GM18909 (cell line): Measurements from ENCODE around the gene RNFT2.

Source experiments
- ATAC-seq: cut with Tn5 transposase; IDR thresholded peaks from one replicate; pipeline ENCODE4 v1.9.1; 2021; ENCODE audit warnings: mild to moderate bottlenecking; ENCODE audit not compliant: unreplicated experiment, poor library complexity

Gene RNFT2

DNA sequence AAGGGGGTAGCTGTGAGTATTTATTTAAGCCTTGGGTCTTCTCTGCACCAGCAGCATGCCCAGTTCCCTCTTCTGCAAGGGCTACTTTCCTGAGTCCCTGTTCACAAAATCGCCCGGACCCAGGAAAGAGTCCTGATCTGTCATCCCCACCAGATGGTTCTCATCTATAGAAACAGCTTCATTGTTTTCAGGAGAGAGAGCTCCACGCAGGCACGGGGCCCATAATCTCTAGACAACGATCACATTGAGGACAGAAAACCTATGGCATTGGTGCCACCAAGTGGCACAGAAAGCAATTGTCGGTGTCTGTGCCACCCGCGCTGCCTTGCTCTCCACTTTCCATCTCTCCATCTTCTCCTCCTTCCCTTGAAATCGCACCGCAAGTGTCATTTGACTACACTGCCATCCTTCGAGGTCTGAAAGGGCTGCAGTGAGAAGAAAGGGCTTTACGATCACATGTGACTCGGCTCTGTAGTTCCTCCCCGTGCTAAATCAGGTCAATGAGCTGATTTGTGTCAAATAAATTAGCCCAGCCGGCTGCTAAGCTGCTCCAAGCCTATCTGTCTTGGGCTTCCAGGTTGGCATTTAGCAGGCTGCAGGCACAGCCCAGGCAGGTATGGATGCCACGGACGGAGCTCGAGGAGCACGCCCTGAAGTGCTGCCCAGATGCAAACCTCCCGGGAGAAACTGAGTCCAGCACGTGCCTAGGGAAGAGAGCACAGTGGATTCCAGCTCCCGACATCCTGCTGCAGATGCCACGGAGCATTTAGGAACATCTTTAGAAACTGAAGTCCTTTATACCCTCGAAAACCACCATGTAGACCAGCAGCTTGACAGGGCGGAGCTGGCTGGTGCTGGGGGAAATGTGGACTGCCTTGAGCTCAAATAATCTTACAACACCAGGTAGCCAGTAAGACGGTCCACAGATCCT lies 29.0 kb upstream of the RNFT2 start:
- no peak for ATAC-seq

DNA sequence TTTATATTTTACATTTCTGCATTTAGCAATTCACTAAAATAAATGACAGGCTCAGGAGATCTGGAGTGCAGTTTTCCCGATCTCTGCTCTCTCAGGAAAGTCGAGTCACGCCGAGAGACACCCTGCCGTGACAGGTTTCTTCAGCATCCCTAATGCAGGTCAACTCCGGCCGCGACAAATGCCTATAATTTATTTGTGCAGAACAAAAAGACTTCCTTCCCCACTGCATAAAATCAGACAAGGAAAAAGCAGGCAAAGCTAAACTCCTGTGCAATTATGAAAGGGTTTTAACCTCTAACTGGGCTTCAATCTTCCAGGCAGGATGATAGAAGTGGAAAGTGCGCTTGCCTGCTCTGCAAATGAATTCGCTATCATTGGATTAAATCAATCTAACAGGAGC lies 28.3 kb upstream of the RNFT2 start:
- no peak for ATAC-seq

DNA sequence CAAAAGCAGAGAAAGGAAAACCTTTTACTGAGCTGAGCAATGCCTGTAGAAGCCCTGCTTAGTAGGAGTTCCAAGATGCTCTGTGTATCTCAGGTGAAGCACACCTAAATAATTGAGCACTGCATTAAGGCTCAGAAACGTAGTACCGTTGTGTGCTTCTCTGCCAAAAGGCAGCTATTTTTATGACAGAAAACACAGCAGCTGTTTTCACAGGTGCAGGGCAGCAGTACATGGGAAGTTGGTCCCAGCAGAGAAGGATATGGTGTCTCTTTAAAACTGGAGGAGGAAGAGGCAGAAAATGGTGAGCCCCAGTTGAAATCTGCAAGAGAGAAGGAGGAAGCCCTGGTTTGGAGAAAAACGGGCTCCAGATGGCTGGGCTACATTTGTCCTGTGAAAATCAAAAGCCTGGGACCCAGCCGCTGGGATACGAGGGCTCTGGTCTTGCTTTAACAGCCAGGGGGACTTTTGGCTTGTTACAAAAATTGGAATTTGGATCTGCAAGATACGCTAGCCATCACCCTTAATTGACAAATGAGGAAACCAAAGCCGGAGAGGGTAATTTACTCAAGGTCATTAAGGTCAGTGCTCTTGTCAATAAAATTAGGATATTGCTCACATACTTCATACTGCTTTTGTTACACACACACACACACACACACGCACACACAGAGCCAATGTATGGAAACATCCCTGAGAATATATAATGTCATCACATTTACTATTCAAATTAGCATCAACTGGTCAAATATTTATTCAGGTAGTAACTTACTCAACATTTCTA lies 27.6 kb upstream of the RNFT2 start:
- no peak for ATAC-seq

DNA sequence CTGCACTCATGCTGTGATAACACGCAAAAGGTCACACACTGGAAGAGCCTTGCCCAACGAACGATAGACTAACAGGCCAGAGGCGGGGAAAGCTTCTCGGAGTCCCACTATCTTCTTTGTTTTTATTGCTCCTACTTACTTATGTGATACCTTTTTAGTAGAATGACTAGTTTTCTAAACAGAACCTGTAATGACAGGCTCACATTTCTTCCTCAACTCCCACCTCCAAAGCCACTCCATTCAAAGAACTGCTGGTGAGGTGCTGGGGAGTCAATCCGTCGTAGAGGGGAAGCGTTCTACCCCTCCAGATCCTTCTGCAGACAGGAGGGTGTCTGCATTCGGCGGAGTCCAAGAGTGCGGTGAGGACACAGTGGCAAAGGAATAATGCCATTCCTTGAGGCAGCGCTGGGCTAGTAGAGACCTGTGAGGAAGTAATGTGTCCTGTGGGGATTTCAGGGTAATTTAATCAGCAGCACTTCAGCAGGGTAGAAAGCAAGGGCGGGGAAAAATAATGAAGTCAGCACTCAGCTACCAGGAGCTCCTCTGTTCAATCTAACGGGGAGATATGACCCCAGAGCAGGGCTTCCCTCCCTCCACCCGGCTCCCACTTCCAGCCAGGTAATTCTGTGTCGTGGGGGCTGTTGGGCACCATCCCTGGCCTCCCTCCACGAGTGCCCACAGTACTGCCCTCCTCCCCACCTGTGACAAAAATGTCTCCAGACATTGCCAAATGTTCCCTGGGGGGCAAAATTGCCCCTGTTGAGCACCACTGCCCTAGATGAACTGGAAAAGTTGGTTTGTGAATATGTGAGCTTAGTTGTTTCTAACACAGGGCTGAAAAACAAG lies 25.4 kb upstream of the RNFT2 start:
- no peak for ATAC-seq

DNA sequence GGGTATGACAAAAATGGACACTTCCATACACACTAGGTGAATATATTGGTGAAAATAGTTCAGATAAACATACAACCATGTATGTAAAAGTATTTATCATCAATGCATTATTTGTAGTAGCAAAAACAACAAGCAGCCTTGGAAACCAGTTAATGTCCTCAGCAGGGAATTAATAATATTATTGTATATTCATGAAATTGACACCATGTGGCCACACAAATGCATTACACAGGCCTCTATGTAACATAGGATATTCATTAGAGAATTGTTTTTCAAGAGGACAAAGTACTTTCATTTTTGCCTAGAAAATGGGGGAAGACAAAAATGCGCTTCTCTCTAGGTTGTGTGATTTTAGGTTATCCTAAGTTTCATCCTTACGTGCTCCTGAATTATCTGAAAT lies 24.6 kb upstream of the RNFT2 start:
- no peak for ATAC-seq

DNA sequence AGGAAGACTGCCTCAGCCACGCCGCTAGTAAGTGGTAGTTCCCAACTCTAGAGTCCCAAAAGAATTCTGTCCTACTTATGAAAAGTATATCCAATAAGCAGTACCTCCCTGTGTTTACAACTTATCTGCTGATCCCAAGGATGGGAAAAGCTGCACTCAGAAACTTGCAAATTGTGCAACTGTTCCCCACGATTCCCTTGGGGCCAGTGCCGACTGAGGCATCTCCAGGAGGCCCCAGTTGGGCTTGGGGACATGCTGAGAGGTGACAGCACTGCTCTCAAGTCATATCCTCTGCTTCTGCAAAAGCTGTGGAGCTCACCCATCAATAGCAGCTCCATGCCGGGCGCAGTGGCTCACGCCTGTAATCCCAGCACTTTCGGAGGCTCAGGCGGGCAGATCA lies 23.9 kb upstream of the RNFT2 start:
- ATAC-seq: no peak

DNA sequence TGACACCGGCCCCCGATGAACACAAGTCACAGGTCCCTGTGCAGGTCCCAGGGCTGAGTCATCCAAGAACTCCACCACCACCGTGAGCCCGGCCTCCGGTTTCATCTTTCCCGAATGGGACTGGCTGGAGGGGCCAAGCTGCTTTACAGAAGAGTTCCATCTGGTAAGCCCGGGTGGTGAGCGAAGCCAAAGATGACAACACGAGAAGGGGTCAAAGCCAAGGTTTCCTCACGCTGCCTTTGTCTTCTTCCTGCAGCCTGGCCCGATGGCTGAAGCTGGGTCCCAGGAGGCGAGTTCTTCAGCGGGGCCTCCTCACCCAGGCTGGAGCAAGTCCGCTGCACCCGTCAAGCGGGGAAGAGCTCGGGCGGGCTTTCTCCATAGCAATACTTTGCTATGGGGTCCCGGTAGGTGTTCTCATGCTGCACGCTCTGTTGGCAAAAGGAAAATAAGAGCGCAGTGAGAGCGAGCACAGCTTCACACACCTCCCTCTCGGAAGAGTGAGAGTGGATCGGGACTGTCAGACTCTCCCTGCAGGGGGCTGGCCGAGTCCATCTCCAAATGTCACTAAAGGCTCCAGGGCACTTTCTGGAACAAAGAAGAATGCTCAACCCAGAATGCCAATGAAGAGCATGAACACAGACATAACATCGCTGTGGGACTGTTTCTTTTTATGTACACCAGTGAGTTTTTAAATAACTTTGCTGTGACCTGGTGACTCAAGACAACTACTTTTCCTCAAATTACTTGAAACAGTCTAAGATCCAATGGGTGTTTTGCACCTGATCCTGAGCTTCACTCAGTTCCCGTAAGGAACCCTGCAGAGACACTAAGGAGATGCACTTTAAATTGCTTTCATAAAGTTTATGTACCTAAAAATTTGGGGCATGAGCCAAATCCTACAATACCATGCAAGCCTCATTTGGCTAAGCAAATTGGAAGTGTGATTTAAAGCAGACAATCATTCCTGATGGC lies 20.4 kb upstream of the RNFT2 start:
- ATAC-seq: no peak

DNA sequence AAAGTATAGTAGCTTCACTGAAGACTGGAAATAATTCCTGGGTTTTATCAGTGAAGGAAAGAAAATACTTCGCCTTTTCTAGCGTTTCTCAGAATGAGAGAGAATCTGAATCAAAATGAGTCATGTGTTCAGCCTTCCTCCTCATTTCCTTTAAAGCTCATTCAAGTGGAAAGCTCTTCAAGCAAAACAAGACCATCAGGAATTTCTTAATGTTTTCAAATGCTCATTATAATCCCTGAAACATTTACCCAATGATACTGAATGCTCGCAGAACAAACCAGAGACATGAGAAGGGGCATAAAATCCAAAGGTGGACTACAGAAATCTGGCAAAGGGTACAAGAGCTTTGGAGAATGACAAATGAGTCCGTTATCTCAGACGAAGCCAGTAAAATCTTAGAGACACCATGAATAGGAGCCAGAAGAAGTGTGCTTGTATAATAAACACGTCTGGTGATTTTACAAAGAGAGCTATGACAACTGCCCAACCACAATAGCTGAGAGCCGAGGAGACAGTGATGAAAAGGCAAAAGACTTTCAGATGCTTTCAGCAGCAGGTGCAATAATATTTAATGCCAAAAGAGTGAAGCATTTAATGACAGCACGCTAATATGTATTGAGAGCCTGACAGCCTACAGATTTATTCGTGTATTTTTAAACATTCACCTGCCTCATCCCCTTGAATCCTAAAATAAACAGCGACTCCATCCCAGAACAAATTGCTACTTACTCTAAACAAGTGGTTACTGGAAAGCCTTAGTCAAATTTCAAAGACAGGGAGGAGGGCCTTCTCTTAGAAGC lies 19.3 kb upstream of the RNFT2 start:
- no peak for ATAC-seq

DNA sequence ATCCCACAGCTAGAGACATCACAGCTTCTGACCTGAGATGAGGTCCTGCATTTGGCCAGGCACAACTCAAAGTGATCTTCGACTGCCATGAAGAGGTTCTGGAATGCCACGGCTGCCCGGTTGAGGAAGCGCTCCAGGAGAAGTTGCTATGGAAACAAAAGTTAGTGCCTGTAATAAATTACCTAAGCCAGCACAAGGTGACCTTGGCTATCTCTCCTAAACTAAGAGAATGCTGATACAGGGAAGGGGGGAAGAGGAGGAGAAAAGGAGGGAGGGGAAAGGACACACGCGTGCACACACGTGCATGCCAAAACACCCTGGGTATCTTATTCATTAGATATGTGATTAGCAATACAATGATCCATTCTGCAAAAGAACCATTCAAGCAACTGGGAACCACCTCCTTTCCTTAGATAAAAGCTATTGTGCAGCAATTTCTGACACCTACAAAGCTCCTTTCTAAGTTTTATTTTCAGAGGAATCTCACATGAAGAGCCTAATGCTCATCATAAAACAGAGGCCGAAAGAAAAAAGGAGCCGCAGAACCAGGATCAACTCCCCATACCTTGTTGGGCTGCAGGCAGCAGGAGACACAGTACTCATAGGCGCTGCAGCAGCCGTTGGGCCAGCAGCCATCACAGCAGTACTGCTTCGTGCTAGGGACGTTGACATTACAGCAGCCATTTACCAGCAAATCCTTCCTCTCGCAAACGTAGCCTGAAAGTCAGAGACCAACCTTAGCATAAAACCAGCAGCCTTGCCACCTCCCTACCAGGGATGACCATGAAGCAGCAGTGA lies 18.2 kb upstream of the RNFT2 start:
- no peak for ATAC-seq

DNA sequence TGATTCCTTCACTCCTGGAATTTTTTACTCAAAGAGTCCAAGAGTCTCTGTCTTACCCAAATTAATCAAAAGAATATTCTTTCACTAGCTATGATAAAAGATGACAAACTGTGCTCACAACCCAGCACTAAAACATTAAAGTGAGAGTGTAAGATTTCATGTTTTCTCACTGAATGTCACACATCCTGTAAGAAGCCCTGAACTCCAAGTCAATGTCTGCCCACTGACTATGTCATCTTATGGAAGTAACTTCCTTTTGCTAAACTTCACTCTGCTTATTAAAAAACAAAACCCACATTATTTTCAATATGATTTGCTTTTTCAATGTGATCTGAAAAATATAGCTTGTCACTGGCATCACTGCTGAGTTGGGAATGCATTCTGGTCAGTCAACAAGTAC lies 15.9 kb upstream of the RNFT2 start:
- no peak for ATAC-seq

DNA sequence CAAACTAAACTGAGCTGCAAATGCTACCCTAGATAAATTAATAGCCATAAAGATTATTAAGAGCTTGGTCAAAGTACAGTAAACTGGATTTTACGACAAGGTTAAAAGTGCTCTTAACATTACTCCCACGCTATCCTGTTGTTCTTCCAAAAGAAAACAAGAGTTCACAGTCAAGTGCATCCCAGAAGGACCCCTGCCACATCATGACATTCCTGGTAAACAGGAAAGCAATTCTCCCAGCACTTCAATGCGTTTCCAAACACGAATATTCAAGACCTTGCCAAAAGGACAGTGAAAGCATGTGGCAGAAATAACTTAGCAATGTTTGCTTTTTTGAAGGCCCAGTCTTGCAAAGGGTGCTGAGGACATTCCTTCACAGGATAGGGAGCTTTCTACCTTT lies 11.4 kb upstream of the RNFT2 start:
- ATAC-seq: no peak

DNA sequence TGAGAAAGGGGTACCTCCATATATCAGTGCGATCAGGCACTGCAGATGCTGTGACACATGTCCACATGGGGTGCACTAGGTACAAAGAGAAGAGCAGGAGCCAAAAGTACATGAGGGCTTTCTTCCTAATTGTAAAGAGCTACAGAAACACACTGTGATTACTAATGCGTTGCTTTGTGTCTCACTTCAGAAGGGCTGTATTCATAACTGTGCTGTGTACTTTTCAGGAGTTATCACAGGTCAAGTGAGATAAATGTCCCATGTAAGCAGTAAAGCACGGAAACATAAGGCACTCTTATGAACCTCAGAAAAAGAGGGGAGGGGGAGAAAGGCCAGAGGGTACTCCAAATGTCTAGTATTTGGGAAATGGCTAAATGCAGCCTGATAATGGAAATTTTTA lies 10.9 kb upstream of the RNFT2 start:
- ATAC-seq: no peak

DNA sequence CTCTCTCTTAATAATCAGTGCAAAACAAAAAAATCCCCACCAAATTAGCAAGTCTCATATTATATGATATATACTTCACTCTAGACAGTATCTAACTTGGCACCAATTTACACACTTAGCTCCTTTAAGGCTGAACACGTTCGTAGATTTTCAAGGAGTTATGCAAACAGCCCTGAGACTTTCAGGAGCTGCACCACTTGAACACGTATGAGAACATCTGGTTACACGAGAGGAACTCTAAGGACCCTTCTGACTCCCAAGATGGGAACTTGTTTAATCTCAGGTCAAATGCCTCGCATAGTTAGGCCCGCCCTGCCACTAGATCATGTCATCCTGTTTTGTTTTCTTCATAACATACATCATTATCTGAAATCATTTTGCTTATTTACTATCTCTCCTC lies 10.2 kb upstream of the RNFT2 start:
- ATAC-seq: no peak

DNA sequence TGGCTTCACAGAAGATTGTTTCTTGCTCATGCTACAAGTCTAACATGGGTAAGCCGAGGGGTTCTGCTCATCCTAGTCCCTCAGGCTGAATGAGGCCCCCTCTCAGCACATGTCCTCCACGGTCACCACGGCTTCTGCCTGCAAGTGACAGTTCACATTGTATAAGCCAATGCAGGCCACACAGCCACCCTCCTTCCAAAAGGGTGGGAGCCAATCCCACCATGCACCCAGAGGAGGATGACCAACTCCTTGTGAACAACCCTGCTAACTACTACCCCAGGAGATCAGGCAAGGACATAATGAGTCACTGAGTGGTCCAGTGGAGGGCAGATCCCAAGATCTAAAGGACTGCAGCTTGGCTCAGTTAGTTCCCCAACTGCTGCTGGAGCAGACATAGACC lies 6.3 kb upstream of the RNFT2 start:
- ATAC-seq: no peak

DNA sequence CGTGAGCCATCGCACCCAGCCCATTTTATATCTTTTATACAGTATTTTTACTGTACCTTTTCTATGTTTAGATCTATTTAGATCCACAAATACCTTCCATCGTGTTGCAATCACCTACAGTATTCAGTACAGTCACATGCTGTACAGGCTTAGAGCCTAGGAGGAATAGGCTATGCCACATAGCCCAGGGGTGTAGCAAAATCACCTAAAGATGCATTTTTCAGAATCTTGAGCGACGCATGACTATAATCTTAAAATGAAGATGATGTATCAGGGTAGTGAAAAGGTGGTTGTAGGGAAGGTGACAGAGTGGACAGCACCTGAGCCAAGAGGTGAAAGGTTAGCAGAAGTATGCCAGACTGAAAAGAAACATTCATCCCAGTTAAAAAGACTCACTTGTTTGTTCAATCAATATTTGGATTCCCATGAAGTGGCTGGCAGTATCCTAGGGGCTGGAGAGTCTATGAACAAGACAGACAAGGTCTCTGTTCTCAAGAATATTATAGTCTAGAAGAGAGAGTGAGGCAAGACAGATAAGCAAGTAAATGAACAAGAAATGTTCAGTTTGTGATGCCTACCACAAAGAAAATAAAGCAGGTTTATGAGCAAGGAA lies 3.9 kb upstream of the RNFT2 start:
- ATAC-seq: no peak

DNA sequence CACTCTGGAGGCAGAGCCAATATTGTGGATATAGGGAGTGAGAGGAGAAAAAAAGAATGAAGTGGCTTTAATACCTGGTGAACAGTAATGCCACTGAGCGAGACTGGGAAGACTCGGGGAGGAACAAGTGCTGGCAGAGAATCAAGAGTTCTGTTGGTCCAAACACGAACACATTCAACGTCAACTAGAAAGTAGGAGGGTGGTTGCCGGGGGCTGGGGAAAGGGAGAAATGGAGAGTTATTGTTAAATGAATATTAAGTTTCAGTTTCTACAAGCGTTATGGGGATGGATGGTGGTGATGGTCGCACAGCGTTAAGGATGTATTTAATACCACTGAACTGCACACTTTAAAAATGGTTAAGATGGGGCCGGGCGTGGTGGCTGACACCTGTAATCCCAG lies 3.0 kb upstream of the RNFT2 start:
- no peak for ATAC-seq

DNA sequence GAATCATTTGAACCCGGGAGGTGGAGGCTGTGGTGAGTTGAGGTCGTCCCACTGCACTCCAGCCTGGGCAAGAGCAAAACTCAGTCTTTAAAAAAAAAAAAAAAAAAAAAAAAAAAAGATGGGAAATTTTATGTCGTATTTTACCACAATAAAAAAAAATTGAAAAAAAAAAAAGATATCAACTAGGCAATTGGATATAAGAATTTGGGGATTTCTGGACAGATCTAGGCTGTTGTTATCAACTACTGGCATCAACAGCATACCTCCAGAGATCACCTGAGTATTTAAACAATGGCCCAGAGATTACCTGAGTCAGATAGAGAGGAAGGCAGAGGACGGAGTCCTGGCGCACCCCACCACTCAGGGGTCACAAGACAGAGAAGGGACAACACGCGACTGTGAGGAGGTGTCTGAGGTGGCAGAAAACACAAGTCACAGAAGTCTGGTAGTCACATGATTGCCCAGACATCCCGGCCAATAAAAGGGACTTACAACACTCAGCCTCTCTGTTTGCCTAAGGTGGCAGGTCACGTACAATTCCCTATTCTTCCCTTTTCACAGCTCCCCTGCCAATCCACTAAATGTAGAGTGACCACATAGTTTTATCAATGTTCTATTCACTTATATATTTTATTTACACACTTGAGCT lies 2.0 kb upstream of the RNFT2 start:
- ATAC-seq: no peak
